ENCODE data around the gene TSPYL4. TPM values are rescaled to one million over a fixed set of nuclear protein-coding genes. Genes with fewer than 3 reads are reported as not detected.
A peak's percentile ranks its signal among the peaks of the same experiment; 100 is the strongest.

Gene TSPYL4
- total and polyA plus RNA-seq, 11 donors: 8.0 to 52.8 (median 30.5) TPM

GRCh38 chr6:116221911-116222310 is 32.0 kb downstream of the TSPYL4 start:
- H3K36me3 ChIP-seq: peaks cover 0 to 34% (median 7%) of the 10 kb centered on the region in 9 donors
- intact Hi-C loops (cut with DNase I): no loop called here
- no peak overlapping the region for H3K4me3 ChIP-seq
- H3K4me1 ChIP-seq: peaks cover 0 to 15% (median 2%) of the 10 kb centered on the region in 12 donors
- WGBS, 4 donors: 91 to 94% (median 93%) methylated on average over 2 of the region's 2 CpGs
- TF ChIP-seq, protein P1, sequence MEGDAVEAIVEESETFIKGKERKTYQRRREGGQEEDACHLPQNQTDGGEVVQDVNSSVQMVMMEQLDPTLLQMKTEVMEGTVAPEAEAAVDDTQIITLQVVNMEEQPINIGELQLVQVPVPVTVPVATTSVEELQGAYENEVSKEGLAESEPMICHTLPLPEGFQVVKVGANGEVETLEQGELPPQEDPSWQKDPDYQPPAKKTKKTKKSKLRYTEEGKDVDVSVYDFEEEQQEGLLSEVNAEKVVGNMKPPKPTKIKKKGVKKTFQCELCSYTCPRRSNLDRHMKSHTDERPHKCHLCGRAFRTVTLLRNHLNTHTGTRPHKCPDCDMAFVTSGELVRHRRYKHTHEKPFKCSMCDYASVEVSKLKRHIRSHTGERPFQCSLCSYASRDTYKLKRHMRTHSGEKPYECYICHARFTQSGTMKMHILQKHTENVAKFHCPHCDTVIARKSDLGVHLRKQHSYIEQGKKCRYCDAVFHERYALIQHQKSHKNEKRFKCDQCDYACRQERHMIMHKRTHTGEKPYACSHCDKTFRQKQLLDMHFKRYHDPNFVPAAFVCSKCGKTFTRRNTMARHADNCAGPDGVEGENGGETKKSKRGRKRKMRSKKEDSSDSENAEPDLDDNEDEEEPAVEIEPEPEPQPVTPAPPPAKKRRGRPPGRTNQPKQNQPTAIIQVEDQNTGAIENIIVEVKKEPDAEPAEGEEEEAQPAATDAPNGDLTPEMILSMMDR (IDR thresholded peaks at IDR 0.05): no peak
- TF ChIP-seq POLR2A (IDR thresholded peaks at IDR 0.05): no peak
- no peak for DNase-seq
- H3K27ac ChIP-seq: no peak overlapping the region
- H3K9me3 ChIP-seq: no peaks in the 10 kb centered on the region
- no peak for ATAC-seq
- H3K27me3 ChIP-seq: no peaks in the 10 kb centered on the region

GRCh38 chr6:116221067-116221466 is 32.8 kb downstream of the TSPYL4 start:
- TF ChIP-seq POLR2A (IDR thresholded peaks at IDR 0.05): no peak
- TF ChIP-seq, protein P1 (IDR thresholded peaks at IDR 0.05): no peak
- 72 to 81% (median 74%) methylated on average over 3 of the region's 3 CpGs for WGBS, 4 donors
- peaks cover 0 to 15% (median 3%) of the 10 kb centered on the region in 12 donors for H3K4me1 ChIP-seq
- DNase-seq: no peak
- ATAC-seq: no peak
- H3K27ac ChIP-seq: no peak overlapping the region
- no peaks in the 10 kb centered on the region for H3K9me3 ChIP-seq
- intact Hi-C loops (cut with DNase I): no loop called here
- peaks cover 0 to 34% (median 7%) of the 10 kb centered on the region in 9 donors for H3K36me3 ChIP-seq
- H3K4me3 ChIP-seq: no peak overlapping the region
- H3K27me3 ChIP-seq: no peaks in the 10 kb centered on the region

DNA sequence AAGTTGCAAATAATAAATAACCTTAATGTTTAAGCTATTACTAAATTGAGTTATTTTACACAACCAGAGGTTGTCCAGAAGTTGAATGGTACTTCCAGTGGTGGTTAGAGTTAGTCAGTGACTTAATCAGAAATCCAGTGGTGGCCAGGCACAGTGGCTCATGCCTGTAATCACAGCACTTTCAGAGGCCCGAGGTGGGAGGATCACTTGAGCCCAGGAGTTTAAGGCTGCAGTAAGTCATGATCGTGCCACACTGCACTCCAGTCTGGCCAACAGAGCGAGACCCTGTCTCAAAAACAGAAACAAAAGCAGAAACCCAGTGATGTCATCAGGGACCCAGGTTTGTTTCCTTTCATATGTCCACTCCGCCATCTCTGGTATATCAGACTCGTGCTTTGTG is 35.0 kb downstream of the TSPYL4 start:
- Histone ChIP-seq H3K27ac (no peak overlapping the region), H3K4me3 (no peak overlapping the region), H3K4me1 (peaks cover 0 to 11% (median 3%) of the 10 kb centered on the region in 12 donors), H3K9me3 (no peaks in the 10 kb centered on the region), H3K36me3 (peaks cover 0 to 28% (median 7%) of the 10 kb centered on the region in 9 donors), H3K27me3 (no peaks in the 10 kb centered on the region)
- ATAC-seq: no peak
- no peak for DNase-seq
- TF ChIP-seq, protein P1 (IDR thresholded peaks at IDR 0.05): no peak
- TF ChIP-seq POLR2A (IDR thresholded peaks at IDR 0.05): no peak
- intact Hi-C loops (cut with DNase I): loop anchor here in 5 of 10 donors (5.0 kb wide), 5 partner anchors 48 to 428 kb away; no protein-coding TSS in a partner anchor
- WGBS, 4 donors: 65 to 86% (median 75%) methylated on average over 5 of the region's 5 CpGs

DNA sequence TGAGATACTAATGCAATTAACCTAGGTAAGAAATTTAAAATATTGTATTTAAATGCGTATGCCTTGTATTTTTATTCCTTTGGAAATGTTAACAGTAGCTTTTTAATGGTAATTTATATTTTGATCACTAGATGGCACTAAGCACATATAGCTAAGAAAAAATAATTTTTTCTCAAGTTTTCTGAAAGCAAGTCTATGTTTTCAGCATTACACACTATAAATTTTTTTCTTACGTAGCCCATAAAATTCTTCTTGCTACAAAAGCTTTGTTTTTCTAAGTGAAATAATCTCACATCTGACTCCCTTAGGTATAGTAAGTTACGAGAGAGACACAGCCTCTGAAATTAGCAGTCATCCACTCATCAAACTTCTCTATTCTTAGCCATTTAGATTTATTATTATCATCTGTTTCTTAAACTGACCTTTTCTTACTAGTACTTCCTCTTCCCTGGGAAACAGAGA is 35.7 kb downstream of the TSPYL4 start:
- intact Hi-C loops (cut with DNase I): loop anchor here in 5 of 10 donors (5.0 kb wide), 5 partner anchors 49 to 429 kb away; no protein-coding TSS in a partner anchor
- ATAC-seq (peak in 1 of 4 donors; percentile 15), DNase-seq (no peak)
- no peak for TF ChIP-seq POLR2A (IDR thresholded peaks at IDR 0.05)
- TF ChIP-seq, protein P1 (IDR thresholded peaks at IDR 0.05): peak; percentile 40 to 70 (median 54)
- H3K36me3 ChIP-seq: peaks cover 0 to 21% (median 7%) of the 10 kb centered on the region in 9 donors
- H3K27me3 ChIP-seq: no peaks in the 10 kb centered on the region
- H3K27ac ChIP-seq: no peak overlapping the region
- H3K4me3 ChIP-seq: no peak overlapping the region
- WGBS, 4 donors: 40 to 48% (median 43%) methylated on average over 3 of the region's 3 CpGs
- peaks cover 0 to 11% (median 3%) of the 10 kb centered on the region in 12 donors for H3K4me1 ChIP-seq
- no peaks in the 10 kb centered on the region for H3K9me3 ChIP-seq

All from heart left ventricle (tissue), 16 donors.